PFSK-1 (cell line): ENCODE results near the gene DNAH17.

Experiments used
- POLR2AphosphoS5 ChIP-seq: IDR thresholded peaks from 2 replicates; pipeline ENCODE4 v1.6.1; 2012; ENCODE audit warnings: low read depth, mild to moderate bottlenecking, control low read depth, low read length, moderate library complexity
- TF ChIP-seq, protein P1 (sequence below), 2 experiments: IDR thresholded peaks; 2 replicates each; pipeline versions ENCODE4 v1.6.1 to v1.8.0; 2011 to 2012; ENCODE audit warnings: low read depth in 2 of 2, low read length in 2 of 2, control low read depth in 1 of 2, inconsistent platforms in 1 of 2, mild to moderate bottlenecking in 1 of 2, moderate library complexity in 1 of 2; ENCODE audit not compliant: insufficient read depth in 1 of 2

DNA sequence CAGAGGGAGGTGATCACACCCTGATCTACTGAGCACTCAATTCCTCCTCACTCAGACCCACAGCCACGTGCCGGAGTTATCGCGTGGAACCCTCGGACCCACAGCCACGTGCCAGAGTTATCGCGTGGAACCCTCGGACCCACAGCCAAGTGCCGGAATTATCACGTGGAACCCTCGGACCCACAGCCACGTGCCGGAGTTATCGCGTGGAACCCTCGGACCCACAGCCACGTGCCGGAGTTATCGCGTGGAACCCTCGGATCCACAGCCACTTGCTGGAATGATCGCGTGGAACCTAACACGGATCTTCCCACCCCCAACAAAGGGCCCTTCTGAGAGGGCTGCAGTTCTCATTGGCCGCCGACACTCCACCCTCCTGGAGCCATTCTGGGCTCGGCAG lies 101.0 kb downstream of the DNAH17 start:
- TF ChIP-seq, protein P1, sequence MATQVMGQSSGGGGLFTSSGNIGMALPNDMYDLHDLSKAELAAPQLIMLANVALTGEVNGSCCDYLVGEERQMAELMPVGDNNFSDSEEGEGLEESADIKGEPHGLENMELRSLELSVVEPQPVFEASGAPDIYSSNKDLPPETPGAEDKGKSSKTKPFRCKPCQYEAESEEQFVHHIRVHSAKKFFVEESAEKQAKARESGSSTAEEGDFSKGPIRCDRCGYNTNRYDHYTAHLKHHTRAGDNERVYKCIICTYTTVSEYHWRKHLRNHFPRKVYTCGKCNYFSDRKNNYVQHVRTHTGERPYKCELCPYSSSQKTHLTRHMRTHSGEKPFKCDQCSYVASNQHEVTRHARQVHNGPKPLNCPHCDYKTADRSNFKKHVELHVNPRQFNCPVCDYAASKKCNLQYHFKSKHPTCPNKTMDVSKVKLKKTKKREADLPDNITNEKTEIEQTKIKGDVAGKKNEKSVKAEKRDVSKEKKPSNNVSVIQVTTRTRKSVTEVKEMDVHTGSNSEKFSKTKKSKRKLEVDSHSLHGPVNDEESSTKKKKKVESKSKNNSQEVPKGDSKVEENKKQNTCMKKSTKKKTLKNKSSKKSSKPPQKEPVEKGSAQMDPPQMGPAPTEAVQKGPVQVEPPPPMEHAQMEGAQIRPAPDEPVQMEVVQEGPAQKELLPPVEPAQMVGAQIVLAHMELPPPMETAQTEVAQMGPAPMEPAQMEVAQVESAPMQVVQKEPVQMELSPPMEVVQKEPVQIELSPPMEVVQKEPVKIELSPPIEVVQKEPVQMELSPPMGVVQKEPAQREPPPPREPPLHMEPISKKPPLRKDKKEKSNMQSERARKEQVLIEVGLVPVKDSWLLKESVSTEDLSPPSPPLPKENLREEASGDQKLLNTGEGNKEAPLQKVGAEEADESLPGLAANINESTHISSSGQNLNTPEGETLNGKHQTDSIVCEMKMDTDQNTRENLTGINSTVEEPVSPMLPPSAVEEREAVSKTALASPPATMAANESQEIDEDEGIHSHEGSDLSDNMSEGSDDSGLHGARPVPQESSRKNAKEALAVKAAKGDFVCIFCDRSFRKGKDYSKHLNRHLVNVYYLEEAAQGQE (IDR thresholded peaks at IDR 0.05; ENCODE audit: insufficient read depth in 1 of 2, low read depth in 2 of 2, low read length in 2 of 2): no peak
- no peak for TF ChIP-seq POLR2AphosphoS5
